SU-DHL-6 (cell line): ENCODE measurements around the gene SP140L.

Experiments
- EZH2phosphoT487 ChIP-seq: fragments of 200-600 bp; sonication (generic), shearing (Covaris generic); conservative IDR thresholded peaks from 2 replicates; pipeline ENCODE4 v1.6.1; 2018; ENCODE audit warnings: mild to moderate bottlenecking, antibody characterized with exemption, low read length, moderate library complexity, mixed read lengths
- TF ChIP-seq, protein P1 (sequence below): fragments of 200-600 bp; sonication (generic); IDR thresholded peaks from one replicate; pipeline ENCODE4 v1.5.1; 2017; ENCODE audit warnings: antibody characterized with exemption, mild to moderate bottlenecking, low read length, moderate library complexity; ENCODE audit not compliant: insufficient read depth, poor library complexity, severe bottlenecking

DNA sequence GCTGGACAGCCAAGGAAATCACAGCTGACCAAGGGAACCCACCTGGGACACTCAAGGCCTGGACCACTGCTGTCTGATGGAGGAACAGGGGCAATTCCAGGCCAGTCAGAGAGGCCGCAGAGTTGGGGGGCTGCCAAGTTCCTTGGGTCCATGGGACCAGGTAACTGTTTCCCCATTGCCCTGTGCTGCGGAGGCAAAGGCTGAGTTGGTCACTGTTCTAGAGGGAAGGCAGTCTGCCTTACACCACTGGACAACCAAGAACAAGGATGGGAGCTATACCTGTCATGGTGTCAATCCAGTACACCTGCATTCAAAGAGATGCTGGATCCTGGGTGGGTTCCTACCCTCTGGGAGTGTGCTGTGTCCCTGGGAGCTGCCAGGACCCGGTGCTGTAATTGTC is 9.6 kb upstream of the SP140L start:
- TF ChIP-seq, protein P1, sequence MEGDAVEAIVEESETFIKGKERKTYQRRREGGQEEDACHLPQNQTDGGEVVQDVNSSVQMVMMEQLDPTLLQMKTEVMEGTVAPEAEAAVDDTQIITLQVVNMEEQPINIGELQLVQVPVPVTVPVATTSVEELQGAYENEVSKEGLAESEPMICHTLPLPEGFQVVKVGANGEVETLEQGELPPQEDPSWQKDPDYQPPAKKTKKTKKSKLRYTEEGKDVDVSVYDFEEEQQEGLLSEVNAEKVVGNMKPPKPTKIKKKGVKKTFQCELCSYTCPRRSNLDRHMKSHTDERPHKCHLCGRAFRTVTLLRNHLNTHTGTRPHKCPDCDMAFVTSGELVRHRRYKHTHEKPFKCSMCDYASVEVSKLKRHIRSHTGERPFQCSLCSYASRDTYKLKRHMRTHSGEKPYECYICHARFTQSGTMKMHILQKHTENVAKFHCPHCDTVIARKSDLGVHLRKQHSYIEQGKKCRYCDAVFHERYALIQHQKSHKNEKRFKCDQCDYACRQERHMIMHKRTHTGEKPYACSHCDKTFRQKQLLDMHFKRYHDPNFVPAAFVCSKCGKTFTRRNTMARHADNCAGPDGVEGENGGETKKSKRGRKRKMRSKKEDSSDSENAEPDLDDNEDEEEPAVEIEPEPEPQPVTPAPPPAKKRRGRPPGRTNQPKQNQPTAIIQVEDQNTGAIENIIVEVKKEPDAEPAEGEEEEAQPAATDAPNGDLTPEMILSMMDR: no peak
- no peak for TF ChIP-seq EZH2phosphoT487
